ENCODE results near the gene BEND3.
"Not testable (repeated sequence)": the region's sequence is repeated elsewhere in the genome, so short reads cannot be mapped to it uniquely, and the experiment has no call there.

Gene BEND3

DNA sequence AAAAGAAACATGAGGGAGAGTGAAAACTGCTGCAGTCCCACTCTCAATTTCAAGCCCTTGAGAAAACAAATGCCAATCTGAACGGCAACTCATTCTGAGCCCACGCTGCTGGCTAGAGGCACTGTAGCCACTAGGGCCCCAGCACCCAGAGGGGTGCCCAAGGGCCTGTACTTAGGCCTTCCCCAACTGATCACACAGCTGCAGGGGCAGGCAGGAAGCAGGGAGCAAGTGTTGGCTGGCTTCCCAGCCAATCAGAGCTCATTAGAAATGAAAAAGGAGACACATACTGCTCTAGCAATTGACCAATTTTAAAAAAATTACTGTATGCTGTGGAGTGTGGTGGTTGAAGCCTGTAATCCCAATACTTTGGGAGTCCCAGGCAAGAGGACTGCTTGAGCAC, 3.7 kb upstream of the BEND3 start:
- TF ChIP-seq CTCF (IDR thresholded peaks at IDR 0.05; ENCODE audit: low read depth, low read length, missing control alignments): no peak
- no peaks in the 10 kb centered on the region for H3K27me3 ChIP-seq (replicated peaks)
- no peaks in the 10 kb centered on the region for H3K36me3 ChIP-seq (replicated peaks)
- DNase-seq: no peak
- H3K27ac ChIP-seq: no peak overlapping the region
- no peak overlapping the region for H3K4me3 ChIP-seq (ENCODE audit: low read depth, low read length)
- in situ Hi-C loops (cut with HindIII; ENCODE audit: low pct_ligation_motif_present, low sequenced_read_pairs): no loop called here

DNA sequence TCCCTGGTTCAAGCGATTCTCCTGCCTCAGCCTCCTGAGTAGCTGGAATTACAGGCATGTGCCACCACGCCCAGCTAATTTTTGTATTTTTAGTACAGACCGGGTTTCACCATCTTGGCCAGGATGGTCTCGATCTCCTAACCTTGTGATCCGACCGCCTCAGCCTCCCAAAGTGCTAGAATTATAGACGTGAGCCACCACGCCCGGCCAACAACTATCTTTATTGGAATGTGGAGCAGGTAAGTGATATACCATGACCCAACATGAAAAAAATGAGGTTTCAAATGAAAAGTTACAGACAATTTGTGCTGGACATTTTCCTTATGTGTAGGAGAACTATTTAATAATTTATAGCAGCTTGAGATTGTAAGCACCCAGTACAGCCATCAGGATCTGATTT, 3.2 kb upstream of the BEND3 start:
- H3K4me3 ChIP-seq (ENCODE audit: low read depth, low read length); DNase-seq; H3K27ac ChIP-seq; H3K27me3 ChIP-seq (replicated peaks); H3K36me3 ChIP-seq (replicated peaks); in situ Hi-C loops (cut with HindIII; ENCODE audit: low pct_ligation_motif_present, low sequenced_read_pairs): not testable (repeated sequence)

- Histone ChIP-seq H3K27me3 (replicated peaks) (no peaks in the 10 kb centered on the region), H3K27ac (no peak overlapping the region), H3K4me3 (ENCODE audit: low read depth, low read length) (no peak overlapping the region), H3K36me3 (replicated peaks) (no peaks in the 10 kb centered on the region)
- DNase-seq: no peak
- TF ChIP-seq CTCF (IDR thresholded peaks at IDR 0.05; ENCODE audit: low read depth, low read length, missing control alignments): no peak
- in situ Hi-C loops (cut with HindIII; ENCODE audit: low pct_ligation_motif_present, low sequenced_read_pairs): no loop called here
Measured at GRCh38 chr6:107116931-107117330, 1.6 kb upstream of the BEND3 start.

- DNase-seq: peak; percentile 22
Measured at GRCh38 chr6:107116328-107116892, 1.1 kb upstream of the BEND3 start.

DNA sequence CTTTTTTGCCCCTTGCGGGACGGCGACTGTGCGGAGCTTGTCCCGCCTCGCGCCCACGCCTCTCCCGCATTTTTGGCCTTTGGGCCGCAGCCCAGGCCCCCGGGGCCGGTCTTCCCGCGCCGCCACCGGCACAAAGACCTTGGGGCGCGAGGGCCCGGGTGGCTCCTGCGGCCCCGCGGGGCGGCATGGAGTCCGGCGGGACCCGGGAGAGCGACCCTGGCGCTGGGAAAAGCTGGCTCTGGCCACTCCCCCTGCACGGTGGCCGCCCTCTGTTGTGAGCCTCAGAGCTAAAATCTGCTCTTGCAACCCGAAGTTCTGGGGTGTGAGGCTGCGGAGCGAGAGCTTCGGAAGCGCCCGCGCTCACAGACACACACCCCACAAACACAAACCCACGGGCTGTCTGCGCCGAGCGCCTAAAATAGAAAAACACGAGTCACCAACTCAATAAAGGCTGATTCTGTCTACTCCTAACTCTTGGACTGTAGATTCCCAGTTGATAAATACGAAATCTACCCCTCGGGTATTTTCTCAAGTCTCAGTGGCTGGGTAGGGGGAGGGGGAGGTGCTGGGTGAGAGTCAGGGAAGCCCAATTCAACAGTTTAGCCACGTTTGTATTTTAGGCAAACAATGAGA, 496 bp upstream of the BEND3 start:
- Histone ChIP-seq H3K36me3 (replicated peaks) (no peaks in the 10 kb centered on the region), H3K27me3 (replicated peaks) (no peaks in the 10 kb centered on the region), H3K27ac (no peak overlapping the region), H3K4me3 (ENCODE audit: low read depth, low read length) (peak overlapping the region; percentile 62)
- no peak for TF ChIP-seq CTCF (IDR thresholded peaks at IDR 0.05; ENCODE audit: low read depth, low read length, missing control alignments)
- in situ Hi-C loops (cut with HindIII; ENCODE audit: low pct_ligation_motif_present, low sequenced_read_pairs): no loop called here
- peak; percentile 36 for DNase-seq

More at GRCh38 chr6:107116328-107116892, 1.1 kb upstream of the BEND3 start:
- H3K4me3 ChIP-seq (ENCODE audit: low read depth, low read length): peak overlapping the region; percentile 62
- H3K27me3 ChIP-seq (replicated peaks): no peaks in the 10 kb centered on the region
- peak; percentile 43 for TF ChIP-seq CTCF (IDR thresholded peaks at IDR 0.05; ENCODE audit: low read depth, low read length, missing control alignments)
- in situ Hi-C loops (cut with HindIII; ENCODE audit: low pct_ligation_motif_present, low sequenced_read_pairs): no loop called here
- no peak overlapping the region for H3K27ac ChIP-seq
- H3K36me3 ChIP-seq (replicated peaks): no peaks in the 10 kb centered on the region

GRCh38 chr6:107114213-107114925, 946 bp downstream of the BEND3 start:
- in situ Hi-C loops (cut with HindIII; ENCODE audit: low pct_ligation_motif_present, low sequenced_read_pairs): no loop called here
- peak; percentile 48 for TF ChIP-seq CTCF (IDR thresholded peaks at IDR 0.05; ENCODE audit: low read depth, low read length, missing control alignments)
- peak overlapping the region; percentile 62 for H3K4me3 ChIP-seq (ENCODE audit: low read depth, low read length)
- no peaks in the 10 kb centered on the region for H3K27me3 ChIP-seq (replicated peaks)
- H3K36me3 ChIP-seq (replicated peaks): no peaks in the 10 kb centered on the region
- H3K27ac ChIP-seq: no peak overlapping the region
- DNase-seq: peak; percentile 53

Data from brain microvascular endothelial cell (primary cell).